Skin of body (tissue), 2 donors: Measurements from ENCODE around the gene PTPN22. TPM values are rescaled to one million over a fixed set of nuclear protein-coding genes. Genes with fewer than 3 reads are reported as not detected.

Experiments
- DNase-seq: peaks from one replicate; lab custom pipeline; 2025; lab: John Stamatoyannopoulos, UW
- total RNA-seq: library from RNA; depleted of rRNA; stranded (reverse); fragments of >200 nt; gene quantifications from one replicate; pipeline ENCODE4 v1.2.3, GENCODE V29; 2014

Gene PTPN22
- total RNA-seq, 1 donor from 2014 or later, result 2.6 TPM

DNA sequence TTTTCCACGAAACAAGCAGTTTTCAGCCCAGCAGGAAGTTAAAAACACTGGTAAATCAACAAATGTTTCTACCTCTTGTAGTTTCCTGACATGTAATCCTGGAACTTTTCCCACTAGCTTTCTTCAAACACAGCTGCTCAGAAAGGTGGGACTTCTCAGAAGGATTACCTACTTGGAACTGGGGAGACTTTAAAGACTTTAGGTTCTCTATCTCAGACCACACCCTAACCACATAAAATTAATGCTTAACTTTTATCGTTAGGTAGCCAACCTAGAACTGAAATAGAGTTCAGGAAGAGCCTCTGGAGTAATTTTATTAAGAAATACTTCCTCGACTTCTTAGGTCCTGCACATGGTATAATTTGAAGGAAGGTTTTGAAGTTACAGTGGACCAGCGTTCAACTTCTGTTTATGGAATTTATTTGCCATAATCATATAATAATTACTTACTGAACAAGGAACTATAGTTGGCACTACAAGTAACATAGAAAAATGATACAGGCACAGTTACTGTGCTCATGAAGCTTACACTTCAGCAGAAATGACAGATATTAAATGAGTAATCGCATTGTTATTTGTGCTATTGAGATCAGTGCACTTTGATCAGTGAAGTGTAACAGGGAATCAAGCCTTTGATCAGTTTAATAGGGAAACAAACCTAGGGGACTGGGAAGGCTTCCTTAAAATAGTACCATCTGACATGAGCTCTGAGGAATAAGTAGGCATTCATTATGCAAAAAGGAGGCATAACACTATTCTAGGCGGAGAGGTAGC lies 16.1 kb upstream of the PTPN22 start, which contains the start of gene BCL2L15:
BCL2L15 (minus strand) TSS at position 180 of the 774 bp plus-strand sequence. CDS start 206 bp downstream, outside the sequence.
- no peak for DNase-seq

DNA sequence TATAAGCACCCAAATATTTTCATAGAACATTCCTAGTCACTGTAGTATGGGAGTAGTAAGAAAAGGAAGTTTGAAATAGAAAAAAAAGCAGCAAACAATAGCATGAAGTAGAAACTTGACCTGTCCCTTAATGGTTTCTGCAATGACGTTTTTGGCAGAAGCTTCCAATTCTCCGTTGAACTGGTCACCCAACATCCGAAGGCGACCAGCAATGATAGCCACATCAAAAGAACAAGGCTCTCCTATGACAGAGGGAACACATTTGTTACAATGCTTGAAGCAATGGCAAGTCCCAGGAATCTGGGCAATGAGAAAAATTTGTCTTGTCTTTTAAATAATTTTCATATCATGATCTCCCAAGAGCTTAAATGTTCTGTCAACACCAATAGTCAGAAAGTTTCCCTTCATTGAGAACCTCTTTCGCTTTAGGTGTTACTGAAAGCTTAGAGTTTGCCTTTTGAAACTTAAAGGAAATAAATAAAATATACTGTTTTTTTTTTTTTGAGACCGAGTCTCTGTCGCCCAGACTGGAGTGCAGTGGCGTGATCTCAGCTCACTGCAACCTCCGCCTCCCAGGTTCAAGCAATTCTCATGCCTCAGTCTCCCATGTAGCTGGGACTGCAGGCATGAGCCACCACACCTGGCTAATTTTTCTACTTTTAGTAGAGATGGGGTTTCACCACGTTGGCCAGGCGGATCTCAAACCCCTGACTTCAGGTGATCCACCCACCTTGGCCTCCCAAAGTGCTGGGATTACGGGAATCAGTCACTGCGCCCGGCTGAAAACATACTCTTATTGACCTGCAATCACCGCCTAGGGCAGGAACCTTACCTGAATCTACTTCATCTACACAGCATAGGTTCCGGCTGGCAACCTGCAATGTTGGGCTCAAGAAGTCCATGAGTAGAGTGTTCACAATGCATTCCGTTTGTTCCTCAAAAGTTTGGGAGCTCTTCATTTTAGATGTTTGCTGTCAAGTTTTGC lies 15.2 kb upstream of the PTPN22 start:
- no peak for DNase-seq

DNA sequence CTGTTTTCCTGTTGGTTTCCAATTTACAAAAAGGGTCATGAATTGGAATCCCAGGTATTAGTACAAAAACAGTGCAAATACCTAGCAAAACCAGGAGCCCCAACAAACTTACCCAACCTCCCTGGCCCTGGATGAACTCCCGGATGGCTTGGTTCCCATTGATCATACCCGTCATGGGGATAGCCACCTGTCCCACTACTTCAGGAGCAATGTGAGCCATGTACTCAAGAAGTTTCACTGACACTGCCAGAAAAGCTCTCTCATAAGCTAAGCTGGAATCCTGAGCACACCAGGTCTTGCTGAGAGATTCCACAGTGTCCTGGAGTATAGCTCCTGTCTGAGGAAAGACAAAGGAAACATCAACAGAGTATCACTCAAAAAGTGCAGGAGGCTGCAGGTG lies 10.1 kb upstream of the PTPN22 start:
- no peak for DNase-seq

DNA sequence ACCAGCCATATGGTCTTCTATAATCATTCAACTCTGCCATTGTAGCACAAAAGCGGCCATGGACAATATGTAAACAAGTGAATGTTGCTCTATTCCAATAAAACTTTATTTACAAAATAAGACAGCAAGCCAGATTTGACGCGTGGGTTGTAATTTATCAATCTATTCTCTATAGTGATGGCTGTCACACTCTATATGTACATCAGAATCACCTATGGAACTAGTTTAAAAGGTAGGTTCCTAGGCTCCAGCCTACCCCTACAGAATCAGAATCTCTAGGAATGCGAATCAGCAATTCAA lies 8.2 kb upstream of the PTPN22 start:
- DNase-seq, result no peak

DNA sequence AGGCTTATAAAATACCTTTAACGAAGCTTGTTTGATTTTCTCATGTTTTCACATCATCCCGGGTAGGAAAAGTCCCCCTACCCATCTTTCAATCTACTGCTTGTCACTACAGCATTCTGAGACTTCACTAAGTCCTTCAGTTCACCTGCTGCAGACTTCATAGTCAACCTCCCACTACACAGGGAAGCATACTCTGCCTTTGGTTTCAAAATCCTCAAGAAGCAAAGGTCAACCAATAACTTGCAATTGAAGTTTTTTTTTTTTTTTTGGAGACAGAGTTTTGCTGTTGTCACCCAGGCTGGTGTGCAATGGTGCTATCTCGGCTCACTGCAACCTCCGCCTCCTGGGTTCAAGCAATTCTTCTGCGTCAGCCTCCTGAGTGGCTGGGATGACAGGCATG lies 4.7 kb upstream of the PTPN22 start:
- no peak for DNase-seq

DNA sequence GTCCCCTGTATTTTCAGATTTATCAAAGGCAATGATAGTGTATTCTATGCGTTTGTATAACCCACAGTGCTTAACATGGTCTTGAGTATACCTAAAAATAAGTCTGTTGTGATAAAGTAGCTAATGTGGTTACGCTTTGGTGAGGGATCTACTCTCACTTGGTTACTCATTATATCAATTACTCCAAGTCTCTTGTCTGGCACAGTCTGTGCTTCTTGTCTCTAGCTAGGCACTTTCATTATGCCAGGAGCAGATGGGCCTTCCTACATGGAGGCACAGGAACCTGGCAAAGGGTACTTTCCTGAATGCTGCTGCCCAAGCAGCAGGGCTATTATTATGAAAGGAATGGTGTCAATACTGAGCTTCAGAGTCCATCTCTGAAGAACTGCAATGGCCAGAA lies 4.2 kb upstream of the PTPN22 start:
- DNase-seq, result no peak

DNA sequence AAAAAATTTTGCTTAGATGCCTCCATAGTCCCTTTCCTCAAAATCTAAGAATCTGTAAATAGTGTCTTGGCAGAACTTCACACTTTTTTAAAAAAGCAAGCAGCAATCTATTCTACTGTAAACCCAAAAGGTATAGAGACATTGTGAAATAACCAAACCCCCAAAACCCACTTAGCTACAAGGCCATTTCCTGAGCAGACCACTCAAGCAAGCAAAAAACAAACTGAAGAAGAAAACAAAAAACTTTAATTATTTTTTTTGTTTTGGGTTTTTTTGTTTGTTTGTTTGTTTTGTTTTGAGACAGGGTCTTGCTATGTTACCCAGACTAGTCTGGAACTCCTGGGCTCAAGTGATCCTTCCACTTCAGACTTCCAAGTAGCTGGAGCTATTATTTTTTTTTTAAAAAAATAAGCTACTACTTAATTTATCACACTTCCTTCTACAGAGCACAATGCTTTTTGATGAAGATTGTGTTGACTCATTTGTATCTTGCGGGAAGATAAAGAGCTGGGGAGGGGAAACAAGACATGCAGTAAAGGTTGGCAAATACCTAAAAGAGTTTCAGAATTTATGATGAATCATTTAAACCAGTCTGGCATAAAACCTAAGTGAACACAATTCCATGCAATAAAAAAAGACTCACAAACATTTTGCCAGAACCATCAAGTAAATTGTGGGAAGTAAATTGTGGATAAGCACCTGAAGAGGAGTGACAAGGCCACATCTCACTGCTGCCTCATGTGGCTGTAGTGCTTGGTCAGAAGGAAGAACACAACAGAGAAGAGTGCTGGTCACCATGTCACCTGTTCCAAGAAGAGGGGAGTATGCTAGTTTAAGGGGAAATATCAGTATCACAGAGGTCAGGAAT lies 2.7 kb upstream of the PTPN22 start:
- no peak for DNase-seq

DNA sequence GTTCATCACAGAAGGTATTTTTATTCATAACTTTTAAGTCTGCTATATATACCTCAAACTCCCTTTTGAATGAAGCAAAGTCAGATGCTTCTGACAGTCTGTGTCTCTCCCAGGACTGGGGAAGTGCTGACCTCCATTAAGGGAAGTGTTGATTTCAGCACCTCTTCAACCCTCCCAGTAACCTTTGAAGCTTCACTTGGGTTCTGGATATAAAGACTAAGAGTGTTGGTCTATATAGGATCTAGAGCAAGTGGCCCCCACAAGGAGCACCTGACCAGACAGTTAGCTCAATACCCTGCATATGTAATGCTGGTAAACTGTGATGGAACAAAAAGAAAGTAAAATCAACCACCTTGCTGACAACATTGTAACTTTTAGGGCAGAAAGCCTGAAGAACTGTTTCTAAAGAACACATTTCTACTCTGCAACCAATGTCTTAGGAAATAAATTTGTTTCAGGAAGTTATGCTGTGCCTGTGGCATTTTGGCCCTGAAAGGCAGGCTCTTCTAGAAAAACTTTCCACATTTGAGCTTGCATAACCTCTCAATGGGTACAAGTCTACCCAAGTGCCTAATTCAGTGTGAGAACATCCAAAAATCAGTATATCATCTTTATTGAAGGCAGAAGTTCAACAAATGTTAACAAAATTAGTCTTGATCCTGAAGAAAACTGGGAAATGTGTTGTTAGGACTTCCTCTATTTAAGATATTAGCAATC lies 865 bp upstream of the PTPN22 start:
- no peak for DNase-seq

DNA sequence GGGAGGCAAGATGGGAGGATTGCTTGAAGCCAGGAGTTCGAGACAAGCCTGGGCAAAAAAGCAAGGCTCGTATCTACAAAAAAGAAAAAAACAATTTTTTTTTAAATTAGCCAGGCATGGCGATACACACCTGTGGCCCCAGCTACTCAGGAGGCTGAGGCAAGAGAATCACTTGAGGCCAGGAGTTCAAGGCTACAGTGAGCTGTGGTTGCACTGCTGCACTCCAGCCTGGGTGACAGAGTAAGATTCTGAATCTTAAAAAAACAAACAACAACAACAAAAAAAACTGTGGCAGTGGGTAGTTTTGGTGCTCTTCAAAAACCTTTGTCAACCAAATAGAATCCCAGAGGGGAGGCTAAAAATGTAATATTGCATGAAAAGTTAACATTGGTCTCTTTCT lies 734 bp downstream of the PTPN22 start:
- no peak for DNase-seq

DNA sequence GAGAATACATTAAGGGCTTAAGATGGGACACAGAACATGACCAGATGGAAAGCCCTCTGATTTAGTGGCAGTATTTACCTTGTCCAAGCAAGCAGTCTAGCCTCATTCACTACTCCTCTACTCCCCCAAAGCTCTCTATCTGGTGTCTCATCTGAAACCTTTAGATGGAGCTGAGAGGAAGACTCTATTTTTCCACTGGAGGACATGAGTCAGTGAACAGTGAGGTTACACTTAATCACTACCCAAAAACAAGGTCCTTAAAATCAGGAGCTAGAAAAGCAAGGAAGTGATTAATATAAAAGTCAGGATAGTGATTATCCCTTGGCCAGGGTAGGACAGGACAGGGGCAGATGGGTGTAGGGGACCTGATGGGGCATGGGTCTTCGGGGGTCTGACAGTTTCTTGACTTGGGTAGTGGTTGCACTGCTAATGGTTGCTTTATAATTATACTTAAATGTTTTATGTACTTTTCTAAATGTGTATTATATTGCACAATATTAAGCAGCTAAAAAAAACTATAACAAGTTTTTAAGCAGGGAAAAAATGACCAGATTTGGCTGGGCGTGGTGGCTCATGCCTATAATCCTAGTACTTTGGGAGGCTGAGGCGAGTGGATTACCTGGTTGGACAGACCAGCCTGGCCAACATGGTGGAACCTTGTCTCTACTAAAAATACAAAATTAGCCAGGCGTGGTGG lies 3.0 kb downstream of the PTPN22 start:
- DNase-seq, result no peak

DNA sequence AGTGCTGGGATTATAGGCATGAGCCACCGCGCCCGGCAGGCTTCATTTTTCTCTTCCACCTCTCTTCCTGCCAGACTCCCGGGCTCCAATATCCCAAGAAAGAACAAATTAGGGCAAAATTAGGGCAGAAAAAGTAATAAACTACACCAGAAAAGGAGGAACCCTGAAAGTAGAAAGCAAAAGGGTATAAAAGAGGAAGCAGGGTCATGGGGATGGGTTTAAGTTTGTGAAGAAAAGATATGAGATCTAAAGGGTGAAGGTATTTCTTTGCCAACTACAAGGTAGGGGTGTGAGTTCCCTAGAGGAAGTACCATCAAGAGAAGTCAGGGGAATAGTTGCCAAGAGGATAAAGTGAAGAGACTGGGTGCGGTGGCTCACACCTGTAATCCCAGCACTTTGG lies 9.9 kb downstream of the PTPN22 start:
- DNase-seq, result no peak

DNA sequence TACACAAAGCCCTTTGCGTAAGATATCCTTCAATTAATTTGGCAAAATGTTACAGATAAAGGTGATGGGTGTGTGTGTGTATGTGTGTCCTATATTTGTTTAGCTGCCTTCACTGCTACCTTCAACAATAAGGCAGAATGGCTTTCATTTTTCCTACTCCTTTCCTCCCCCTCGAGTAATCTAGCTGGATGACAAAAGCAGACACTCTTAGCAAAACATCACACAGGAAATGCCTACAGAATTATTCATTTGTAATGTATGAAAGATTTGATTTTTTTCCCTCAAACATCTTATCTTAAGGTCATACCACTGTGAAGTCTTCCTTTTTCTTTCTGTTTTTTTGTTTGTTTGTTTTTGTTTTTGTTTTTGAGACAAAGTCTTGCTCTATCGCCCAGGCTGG lies 10.6 kb downstream of the PTPN22 start:
- DNase-seq, result no peak

DNA sequence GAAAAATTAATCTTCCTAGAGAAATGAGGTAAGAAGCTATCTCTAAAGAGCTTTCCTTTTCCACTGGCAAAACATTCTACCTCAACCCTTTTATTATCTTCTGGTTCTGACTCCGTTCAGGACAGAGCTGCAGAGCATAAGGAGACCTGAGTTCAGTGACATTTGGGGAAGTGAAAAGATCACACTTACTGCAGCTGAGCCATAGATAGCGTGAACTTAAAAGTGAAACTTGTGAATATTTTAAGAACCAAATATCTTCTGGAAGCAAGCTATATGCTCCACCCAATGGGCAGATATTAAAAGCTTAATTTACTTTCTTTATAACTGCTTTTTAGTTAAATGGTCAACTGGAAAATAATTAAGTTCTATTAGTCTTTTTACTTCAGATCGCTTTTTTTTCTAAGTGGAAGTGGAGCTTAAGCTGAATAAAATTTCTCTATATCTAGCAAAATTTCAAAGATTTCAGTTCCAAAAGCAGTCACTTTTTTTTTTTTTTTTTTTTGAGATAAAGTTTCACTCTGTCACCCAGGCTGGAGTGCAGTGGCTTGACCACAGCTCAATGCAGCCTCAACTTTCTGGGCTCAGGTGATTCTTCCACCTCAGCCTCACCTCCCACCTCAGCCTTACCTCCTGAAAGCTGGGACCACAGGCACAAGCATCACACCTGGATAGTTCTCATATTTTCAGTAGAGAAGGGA lies 11.9 kb downstream of the PTPN22 start:
- no peak for DNase-seq

DNA sequence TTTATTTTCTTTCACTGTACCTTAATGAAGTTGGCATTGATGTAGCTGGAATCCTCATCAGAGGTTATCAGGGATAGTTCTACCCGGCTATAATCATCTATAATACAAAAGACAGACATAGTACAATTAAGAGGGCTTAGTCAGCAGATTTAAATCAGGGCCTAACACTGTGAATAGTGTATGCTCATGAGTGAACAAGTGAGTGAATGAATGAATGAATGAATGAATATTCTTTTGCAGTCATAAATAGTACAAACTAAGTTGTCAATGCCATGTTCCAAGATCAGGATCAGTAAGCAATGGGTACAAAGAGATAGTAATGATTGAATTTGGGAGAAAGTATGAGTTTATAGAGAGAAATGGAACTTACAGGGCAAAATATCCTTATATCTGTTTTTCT lies 12.5 kb downstream of the PTPN22 start:
- DNase-seq, result no peak

DNA sequence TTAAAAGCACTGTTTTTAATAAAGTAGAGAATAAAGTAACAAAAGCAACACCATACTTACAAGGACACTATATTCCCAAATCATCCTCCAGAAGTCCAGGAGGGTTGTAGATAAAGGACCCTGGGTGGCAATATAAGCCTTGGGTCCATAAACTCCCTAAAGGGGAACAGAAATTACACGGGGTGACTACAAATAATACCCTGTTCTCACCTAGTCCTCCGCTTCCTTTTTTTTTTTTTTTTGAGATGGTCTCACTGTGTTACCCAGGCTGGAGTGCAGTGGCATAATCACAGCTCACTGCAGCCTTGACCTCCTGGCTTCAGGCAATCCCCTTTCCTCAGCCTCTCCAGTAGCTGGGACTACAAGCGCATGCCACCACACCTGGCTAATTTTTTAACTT lies 13.1 kb downstream of the PTPN22 start:
- no peak for DNase-seq

DNA sequence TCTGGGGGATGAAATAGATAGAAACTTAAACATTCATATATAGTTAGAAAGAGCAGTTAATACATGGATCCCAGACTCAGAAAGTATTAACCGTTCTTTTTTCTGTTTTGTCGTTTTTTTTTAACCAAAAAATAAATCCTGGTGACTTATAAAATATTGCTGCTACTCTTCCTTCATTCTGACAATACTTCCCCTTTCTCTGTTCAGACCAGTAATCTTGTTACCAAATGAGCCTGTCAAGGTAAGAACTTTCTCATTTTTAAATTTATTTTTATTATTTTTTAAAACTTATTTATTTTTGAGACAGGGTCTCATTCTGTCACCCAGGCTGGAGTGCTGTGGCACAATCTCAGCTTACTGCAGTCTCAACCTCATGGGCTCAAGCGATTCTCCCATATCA lies 13.7 kb downstream of the PTPN22 start:
- DNase-seq, result no peak

DNA sequence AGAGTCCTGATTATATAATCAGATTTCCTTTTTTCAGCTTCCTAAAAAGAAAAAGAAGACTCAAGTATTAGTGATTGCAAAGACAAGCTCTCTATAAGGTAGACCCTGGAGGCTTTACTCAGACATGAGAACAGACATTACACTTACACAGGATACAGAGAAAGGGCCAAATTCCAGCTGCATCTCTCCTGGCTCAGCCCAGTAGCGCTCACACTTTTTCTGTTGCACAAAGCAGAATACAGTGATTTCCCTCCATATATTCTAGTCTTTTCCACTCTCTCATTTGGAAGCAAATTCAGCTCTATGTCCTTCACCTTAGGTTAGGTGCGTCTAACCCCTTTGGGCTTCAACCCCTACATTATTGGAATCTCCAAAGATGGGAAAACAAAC lies 15.1 kb downstream of the PTPN22 start:
- DNase-seq, result no peak

DNA sequence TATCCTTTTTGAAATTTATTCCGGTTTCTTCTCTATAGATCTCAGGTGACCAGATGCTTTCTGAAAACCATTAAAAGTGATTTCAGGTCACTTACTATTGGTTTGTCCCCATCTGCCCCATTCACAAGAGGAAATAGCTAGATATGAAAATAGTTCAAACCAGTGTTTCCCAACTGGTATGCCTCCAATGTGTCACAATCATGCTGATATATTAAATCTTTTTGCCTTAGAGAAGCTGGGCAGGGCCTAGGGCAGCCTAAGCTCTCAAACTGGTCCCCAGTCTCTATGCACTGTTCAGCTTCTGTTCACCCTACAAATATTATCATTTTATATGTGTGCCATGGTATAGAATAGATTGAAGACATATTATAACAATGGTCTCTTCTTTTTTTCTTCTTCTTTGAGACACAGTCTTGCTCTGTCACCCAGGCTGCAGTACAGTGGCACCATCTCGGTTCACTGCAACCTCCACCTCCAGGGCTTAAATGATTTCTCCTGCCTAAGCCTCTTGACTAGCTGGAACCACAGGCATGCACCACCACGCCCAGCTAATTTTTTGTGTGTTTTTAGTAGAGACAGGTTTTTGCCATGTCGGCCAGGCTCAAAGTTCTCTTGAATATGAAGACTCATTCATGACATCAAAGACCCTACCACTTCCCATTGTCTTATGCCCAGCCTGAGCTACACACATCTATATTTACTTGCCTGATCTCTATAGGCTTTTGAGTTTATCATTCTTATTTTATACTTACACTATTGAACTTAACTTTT lies 15.7 kb downstream of the PTPN22 start:
- no peak for DNase-seq

DNA sequence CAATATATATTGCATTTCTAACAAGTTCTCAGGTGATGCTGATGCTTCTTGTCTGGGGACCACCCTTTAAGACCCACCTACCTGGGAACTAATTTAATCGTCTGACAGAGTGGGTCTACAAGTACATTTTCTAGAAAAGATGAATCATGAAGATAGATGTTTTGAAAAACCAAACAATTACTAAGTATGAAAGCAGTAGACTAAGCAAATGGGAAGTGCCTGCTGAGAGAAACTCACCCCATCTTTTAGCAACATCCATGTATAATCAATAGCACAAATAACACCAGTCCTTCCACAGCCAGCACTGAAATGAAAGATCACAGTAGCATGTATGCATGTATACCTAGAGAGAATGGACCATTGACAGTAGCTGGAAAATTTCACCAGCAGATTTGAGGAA lies 17.3 kb downstream of the PTPN22 start:
- no peak for DNase-seq
